Globus pallidus (tissue), 1 donor: ENCODE measurements around the gene FAM168A.

Experiments used
- DNase-seq: peaks from one replicate; pipeline ENCODE4 v3.0.0-alpha.2; 2015; ENCODE audit warnings: low spot score

Gene FAM168A

GRCh38 chr11:73401217-73401923, 196.5 kb downstream of the FAM168A start:
- no peak for DNase-seq

GRCh38 chr11:73400293-73400692, 197.6 kb downstream of the FAM168A start:
- no peak for DNase-seq

GRCh38 chr11:73399636-73400035, 198.3 kb downstream of the FAM168A start:
- DNase-seq: no peak

GRCh38 chr11:73399159-73399590, 198.7 kb downstream of the FAM168A start:
- DNase-seq: no peak

- DNase-seq: no peak
Observed at GRCh38 chr11:73398721-73399120, 199.2 kb downstream of the FAM168A start.

GRCh38 chr11:73398132-73398526, 199.8 kb downstream of the FAM168A start:
- no peak for DNase-seq

- DNase-seq: no peak
Observed at GRCh38 chr11:73397468-73398131, 200.3 kb downstream of the FAM168A start.

GRCh38 chr11:73396985-73397384, 200.9 kb downstream of the FAM168A start:
- DNase-seq: no peak

GRCh38 chr11:73396251-73396930, 201.5 kb downstream of the FAM168A start:
- no peak for DNase-seq

GRCh38 chr11:73395297-73396208, 202.4 kb downstream of the FAM168A start:
- DNase-seq: no peak

- DNase-seq: no peak
Observed at GRCh38 chr11:73394416-73395296, 203.3 kb downstream of the FAM168A start.

GRCh38 chr11:73393479-73394415, 204.2 kb downstream of the FAM168A start:
- DNase-seq: peak; percentile 63

- DNase-seq: no peak
Observed at GRCh38 chr11:73393011-73393380, 204.9 kb downstream of the FAM168A start.

- DNase-seq: no peak
Observed at GRCh38 chr11:73392108-73393010, 205.6 kb downstream of the FAM168A start.

- DNase-seq: no peak
Observed at GRCh38 chr11:73391665-73392064, 206.2 kb downstream of the FAM168A start.

- DNase-seq: no peak
Observed at GRCh38 chr11:73390601-73391565, 207.0 kb downstream of the FAM168A start.

GRCh38 chr11:73389916-73390315, 208.0 kb downstream of the FAM168A start:
- no peak for DNase-seq

GRCh38 chr11:73389134-73389525, 208.8 kb downstream of the FAM168A start:
- DNase-seq: no peak
